Gastrocnemius medialis (tissue), 4 donors: ENCODE results near the gene NUP85.
"Not testable (repeated sequence)": the region's sequence is repeated elsewhere in the genome, so short reads cannot be mapped to it uniquely, and the experiment has no call there.

ENCODE experiments used
- POLR2A ChIP-seq, 2 donors: fragments of 450-650 bp; IDR thresholded peaks; one replicate each; pipeline ENCODE4 v1.6.1; 2017; ENCODE audit warnings: antibody characterized with exemption in 2 of 2, mild to moderate bottlenecking in 2 of 2, moderate library complexity in 2 of 2
- TF ChIP-seq, protein P1 (sequence below), 5 experiments: fragments of 450-650 bp in 3 of 5; fragments of 200-600 bp in 2 of 5; sonication (generic) in 2 of 5; IDR thresholded peaks in 4 of 5; conservative IDR thresholded peaks in 1 of 5; 1 replicate in 4 of 5; 2 replicates in 1 of 5; pipeline ENCODE4 v1.5.1; 2016 to 2019; ENCODE audit warnings: antibody characterized with exemption in 5 of 5, mild to moderate bottlenecking in 3 of 5, moderate library complexity in 3 of 5

DNA sequence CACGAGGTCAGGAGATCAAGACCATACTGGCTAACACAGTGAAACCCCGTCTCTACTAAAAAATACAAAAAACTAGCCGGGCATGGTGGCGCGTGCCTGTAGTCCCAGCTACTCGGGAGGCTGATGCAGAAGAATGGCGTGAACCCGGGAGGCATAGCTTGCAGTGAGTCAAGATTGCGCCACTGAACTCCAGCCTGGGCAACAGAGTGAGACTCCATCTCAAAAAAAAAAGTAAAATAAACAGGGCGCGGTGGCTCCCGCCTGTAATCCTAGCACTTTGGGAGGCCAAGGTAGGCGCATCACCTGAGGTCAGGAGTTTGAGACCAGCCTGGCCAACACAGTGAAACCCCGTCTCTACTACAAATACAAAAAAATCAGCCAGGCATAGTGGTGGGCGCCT lies 40.9 kb upstream of the NUP85 start:
- TF ChIP-seq, protein P1, sequence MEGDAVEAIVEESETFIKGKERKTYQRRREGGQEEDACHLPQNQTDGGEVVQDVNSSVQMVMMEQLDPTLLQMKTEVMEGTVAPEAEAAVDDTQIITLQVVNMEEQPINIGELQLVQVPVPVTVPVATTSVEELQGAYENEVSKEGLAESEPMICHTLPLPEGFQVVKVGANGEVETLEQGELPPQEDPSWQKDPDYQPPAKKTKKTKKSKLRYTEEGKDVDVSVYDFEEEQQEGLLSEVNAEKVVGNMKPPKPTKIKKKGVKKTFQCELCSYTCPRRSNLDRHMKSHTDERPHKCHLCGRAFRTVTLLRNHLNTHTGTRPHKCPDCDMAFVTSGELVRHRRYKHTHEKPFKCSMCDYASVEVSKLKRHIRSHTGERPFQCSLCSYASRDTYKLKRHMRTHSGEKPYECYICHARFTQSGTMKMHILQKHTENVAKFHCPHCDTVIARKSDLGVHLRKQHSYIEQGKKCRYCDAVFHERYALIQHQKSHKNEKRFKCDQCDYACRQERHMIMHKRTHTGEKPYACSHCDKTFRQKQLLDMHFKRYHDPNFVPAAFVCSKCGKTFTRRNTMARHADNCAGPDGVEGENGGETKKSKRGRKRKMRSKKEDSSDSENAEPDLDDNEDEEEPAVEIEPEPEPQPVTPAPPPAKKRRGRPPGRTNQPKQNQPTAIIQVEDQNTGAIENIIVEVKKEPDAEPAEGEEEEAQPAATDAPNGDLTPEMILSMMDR (IDR thresholded peaks at IDR 0.05 in 4 of 5, conservative IDR thresholded peaks at IDR 0.05 in 1 of 5), result not testable (repeated sequence)
- TF ChIP-seq POLR2A (IDR thresholded peaks at IDR 0.05), result not testable (repeated sequence)
